ENCODE results near the gene CPAMD8.

GRCh38 chr19:16872728-16873127 is 153.9 kb downstream of the CPAMD8 start:
- TF ChIP-seq CTCF (IDR thresholded peaks at IDR 0.05; ENCODE audit: poor library complexity) (no peak), EZH2phosphoT487 (IDR thresholded peaks at IDR 0.05; ENCODE audit: low read depth, severe bottlenecking, unreplicated experiment) (no peak), EZH2 (IDR thresholded peaks at IDR 0.05; ENCODE audit: borderline replicate concordance) (no peak)
